Bronchial epithelial cell (primary cell): Measurements from ENCODE around the gene HMGCR. TPM values are rescaled to one million over a fixed set of nuclear protein-coding genes. Genes with fewer than 3 reads are reported as not detected.
A peak's percentile ranks its signal among the peaks of the same experiment; 100 is the strongest.

Experiments
- DNase-seq: peaks from one replicate; pipeline ENCODE4 v3.0.0-alpha.2; 2010; ENCODE audit warnings: low read depth
- FAIRE-seq: peaks from 2 replicates; lab custom pipeline; 2011; peaks lifted over from hg19 to GRCh38; lab: Jason Lieb, UNC
- H3K27me3 ChIP-seq: 2 replicates; pipeline ENCODE4 v1.5.1; 2011; ENCODE audit warnings: low read length; ENCODE audit not compliant: control insufficient read depth, insufficient read depth
- H3K36me3 ChIP-seq: 2 replicates; pipeline ENCODE4 v1.5.1; 2011; ENCODE audit warnings: low read length; ENCODE audit not compliant: control insufficient read depth, insufficient read depth
- H3K4me3 ChIP-seq: 2 replicates; pipeline ENCODE4 v1.5.1; 2011; ENCODE audit warnings: mild to moderate bottlenecking, low read depth, low read length, control low read depth
- CTCF ChIP-seq: IDR thresholded peaks from 2 replicates; pipeline ENCODE4 v1.5.1; 2011; ENCODE audit warnings: mild to moderate bottlenecking, moderate library complexity, low read length, control low read depth, inconsistent platforms; ENCODE audit not compliant: insufficient read depth, severe bottlenecking
- total RNA-seq: library from RNA; depleted of rRNA; stranded (reverse); fragments of >200 nt; gene quantifications from 2 replicates; pipeline ENCODE4 v1.2.1, GENCODE V29; 2014

The HMGCR gene
- total RNA-seq, 1 donor from 2014 or later, result 83.7 TPM

- H3K4me3 ChIP-seq, result peak overlapping the region; percentile 93
- no peak for TF ChIP-seq CTCF
- FAIRE-seq, result no peak
- peaks cover 1% of the 10 kb centered on the region for H3K36me3 ChIP-seq
- DNase-seq, result no peak
- H3K27me3 ChIP-seq, result no peaks in the 10 kb centered on the region
Observed at GRCh38 chr5:75338408-75338807, 1.4 kb downstream of the HMGCR start.

GRCh38 chr5:75340714-75341478, 3.9 kb downstream of the HMGCR start:
- TF ChIP-seq CTCF, result no peak
- no peak overlapping the region for H3K4me3 ChIP-seq
- DNase-seq, result peak; percentile 99
- H3K27me3 ChIP-seq, result no peaks in the 10 kb centered on the region
- FAIRE-seq, result no peak
- H3K36me3 ChIP-seq, result peaks cover 3% of the 10 kb centered on the region

- peaks cover 3% of the 10 kb centered on the region for H3K36me3 ChIP-seq
- FAIRE-seq (no peak), DNase-seq (no peak)
- no peaks in the 10 kb centered on the region for H3K27me3 ChIP-seq
- no peak overlapping the region for H3K4me3 ChIP-seq
- no peak for TF ChIP-seq CTCF
Observed at GRCh38 chr5:75341934-75342333, 4.9 kb downstream of the HMGCR start.

- H3K4me3 ChIP-seq, result no peak overlapping the region
- H3K27me3 ChIP-seq, result no peaks in the 10 kb centered on the region
- peaks cover 5% of the 10 kb centered on the region for H3K36me3 ChIP-seq
- no peak for FAIRE-seq
- TF ChIP-seq CTCF, result no peak
- DNase-seq, result no peak
Observed at GRCh38 chr5:75342836-75343235, 5.8 kb downstream of the HMGCR start.

GRCh38 chr5:75348241-75348640, 11.2 kb downstream of the HMGCR start:
- DNase-seq, result no peak
- peaks cover 20% of the 10 kb centered on the region for H3K36me3 ChIP-seq
- H3K27me3 ChIP-seq, result no peaks in the 10 kb centered on the region
- FAIRE-seq, result no peak
- TF ChIP-seq CTCF, result no peak
- no peak overlapping the region for H3K4me3 ChIP-seq

GRCh38 chr5:75349663-75350062, 12.6 kb downstream of the HMGCR start:
- TF ChIP-seq CTCF, result no peak
- DNase-seq (no peak), FAIRE-seq (no peak)
- Histone ChIP-seq H3K4me3 (no peak overlapping the region), H3K36me3 (peaks cover 18% of the 10 kb centered on the region), H3K27me3 (no peaks in the 10 kb centered on the region)
